ENCODE measurements around the gene FAM76B. TPM values are rescaled to one million over a fixed set of nuclear protein-coding genes. Genes with fewer than 3 reads are reported as not detected.

The FAM76B gene
- total and polyA plus RNA-seq, 3 experiments from 2014 or later, result 14.7 to 35.8 (median 33.9) TPM

- H3K4me3 ChIP-seq (ENCODE audit: low read length), result peak overlapping the region; percentile 97
- peak; percentile 36 to 72 (median 38) for DNase-seq
- POLR2A ChIA-PET, result interaction anchor here (0.6 to 3.6 kb wide), 6 partner anchors 178 to 818 kb away, joined by 3 to 50 read pairs (median 22); partner anchors contain the start of genes CCDC82, ENDOD1, JRKL and SESN3
Measured at GRCh38 chr11:95790933-95791708, 1.5 kb upstream of the FAM76B start.

GRCh38 chr11:95790123-95790932 is 746 bp upstream of the FAM76B start, which contains the start of gene CEP57:
TSS of gene CEP57 (plus strand) at chr11:95790498. CDS start at chr11:95790699, 201 bp downstream.
- Histone ChIP-seq H3K27ac (ENCODE audit: low read depth, low read length) (peak within 1 kb of the TSS; percentile 100), H3K36me3 (ENCODE audit: insufficient read depth, low read length) (peaks cover 12% of the 10 kb centered on the region), H3K4me3 (ENCODE audit: low read length) (peak within 1 kb of the TSS; percentile 97), H3K9me3 (ENCODE audit: low read length) (no peaks in the 10 kb centered on the region), H3K4me1 (ENCODE audit: insufficient read depth, low read length) (peaks cover 33% of the 10 kb centered on the region), H3K27me3 (ENCODE audit: insufficient read depth, low read length, poor library complexity, severe bottlenecking) (no peaks in the 10 kb centered on the region)
- POLR2A ChIA-PET, result interaction anchor here (1.0 to 3.6 kb wide), 9 partner anchors 10 to 817 kb away, joined by 3 to 50 read pairs (median 15); partner anchors contain the start of genes CCDC82, CWC15, ENDOD1 and JRKL
- CTCF ChIA-PET, result interaction anchor here (1.0 to 7.0 kb wide), 11 partner anchors 9 to 722 kb away, joined by 3 to 33 read pairs (median 4); partner anchors contain the start of genes MAML2 and SRSF8
- Mint-ChIP-seq H3K4me3 (peak within 1 kb of the TSS; percentile 98 to 100 (median 99)), H3K4me1 (peaks cover 52 to 76% (median 72%) of the 10 kb centered on the region in 3 donors), H3K27me3 (peaks cover 0 to 7% of the 10 kb centered on the region in 2 donors), H3K36me3 (peaks cover 0 to 56% (median 7%) of the 10 kb centered on the region in 3 donors), H3K27ac (peak within 1 kb of the TSS; percentile 100), H3K9me3 (no peaks in the 10 kb centered on the region)
- DNase-seq, result peak; percentile 85 to 96 (median 96)

More at GRCh38 chr11:95790933-95791708, 1.5 kb upstream of the FAM76B start:
- CTCF ChIA-PET, result interaction anchor here (1.0 to 7.0 kb wide), 9 partner anchors 9 to 723 kb away, joined by 3 to 33 read pairs (median 4); partner anchors contain the start of genes MAML2 and SRSF8
- Histone ChIP-seq H3K9me3 (ENCODE audit: low read length) (no peaks in the 10 kb centered on the region), H3K27me3 (ENCODE audit: insufficient read depth, low read length, poor library complexity, severe bottlenecking) (no peaks in the 10 kb centered on the region), H3K4me1 (ENCODE audit: insufficient read depth, low read length) (peaks cover 33% of the 10 kb centered on the region), H3K27ac (ENCODE audit: low read depth, low read length) (peak overlapping the region; percentile 100), H3K36me3 (ENCODE audit: insufficient read depth, low read length) (peaks cover 4% of the 10 kb centered on the region)
- H3K27ac Mint-ChIP-seq, result peak overlapping the region; percentile 100
- peaks cover 0 to 48% (median 2%) of the 10 kb centered on the region in 3 donors for H3K36me3 Mint-ChIP-seq
- peaks cover 0 to 7% of the 10 kb centered on the region in 2 donors for H3K27me3 Mint-ChIP-seq
- no peaks in the 10 kb centered on the region for H3K9me3 Mint-ChIP-seq
- peaks cover 51 to 76% (median 72%) of the 10 kb centered on the region in 3 donors for H3K4me1 Mint-ChIP-seq
- H3K4me3 Mint-ChIP-seq, result peak overlapping the region; percentile 98 to 100 (median 99)

GRCh38 chr11:95788921-95789505 is 569 bp downstream of the FAM76B start:
- H3K36me3 Mint-ChIP-seq, result peaks cover 1 to 64% (median 13%) of the 10 kb centered on the region in 3 donors
- peaks cover 33% of the 10 kb centered on the region for H3K4me1 ChIP-seq (ENCODE audit: insufficient read depth, low read length)
- H3K4me3 Mint-ChIP-seq, result peak overlapping the region; percentile 98 to 100 (median 99)
- H3K27ac Mint-ChIP-seq, result peak overlapping the region; percentile 91 to 100 (median 100)
- H3K36me3 ChIP-seq (ENCODE audit: insufficient read depth, low read length), result peaks cover 21% of the 10 kb centered on the region
- DNase-seq, result peak in 2 of 5 donors; percentile 7 to 15
- no peaks in the 10 kb centered on the region for H3K9me3 ChIP-seq (ENCODE audit: low read length)
- H3K27me3 Mint-ChIP-seq, result peaks cover 0 to 7% of the 10 kb centered on the region in 2 donors
- no peaks in the 10 kb centered on the region for H3K9me3 Mint-ChIP-seq
- peak overlapping the region; percentile 97 for H3K4me3 ChIP-seq (ENCODE audit: low read length)
- no peaks in the 10 kb centered on the region for H3K27me3 ChIP-seq (ENCODE audit: insufficient read depth, low read length, poor library complexity, severe bottlenecking)
- ChIA-PET CTCF (interaction anchor here (0.9 to 7.0 kb wide), 8 partner anchors 11 to 721 kb away, joined by 3 to 33 read pairs (median 4); partner anchors contain the start of genes MAML2 and SRSF8), POLR2A (interaction anchor here (0.8 to 3.6 kb wide), 10 partner anchors 8 to 864 kb away, joined by 3 to 50 read pairs (median 12); partner anchors contain the start of genes CCDC82, CWC15, ENDOD1 and JRKL)
- peaks cover 44 to 72% (median 69%) of the 10 kb centered on the region in 3 donors for H3K4me1 Mint-ChIP-seq
- H3K27ac ChIP-seq (ENCODE audit: low read depth, low read length), result peak overlapping the region; percentile 100

GRCh38 chr11:95780544-95780943 is 9.0 kb downstream of the FAM76B start:
- ChIA-PET CTCF (no interaction called here), POLR2A (interaction anchor here (0.9 to 1.3 kb wide), 2 partner anchors 8 to 9 kb away, joined by 3 to 4 read pairs; partner anchors contain the start of gene FAM76B)
- Histone ChIP-seq H3K4me1 (ENCODE audit: insufficient read depth, low read length) (no peaks in the 10 kb centered on the region), H3K9me3 (ENCODE audit: low read length) (no peaks in the 10 kb centered on the region), H3K36me3 (ENCODE audit: insufficient read depth, low read length) (peaks cover 64% of the 10 kb centered on the region), H3K4me3 (ENCODE audit: low read length) (no peak overlapping the region), H3K27me3 (ENCODE audit: insufficient read depth, low read length, poor library complexity, severe bottlenecking) (no peaks in the 10 kb centered on the region), H3K27ac (ENCODE audit: low read depth, low read length) (no peak overlapping the region)
- Mint-ChIP-seq H3K36me3 (peaks cover 6 to 88% (median 22%) of the 10 kb centered on the region in 3 donors), H3K27me3 (no peaks in the 10 kb centered on the region), H3K9me3 (no peaks in the 10 kb centered on the region), H3K4me3 (no peak overlapping the region), H3K27ac (peak overlapping the region in 1 of 8 donors; percentile 38), H3K4me1 (peaks cover 25 to 60% (median 59%) of the 10 kb centered on the region in 3 donors)
- no peak for DNase-seq

GRCh38 chr11:95778699-95779098 is 10.9 kb downstream of the FAM76B start:
- H3K27me3 ChIP-seq (ENCODE audit: insufficient read depth, low read length, poor library complexity, severe bottlenecking), result no peaks in the 10 kb centered on the region
- H3K36me3 ChIP-seq (ENCODE audit: insufficient read depth, low read length), result peaks cover 56% of the 10 kb centered on the region
- H3K4me3 ChIP-seq (ENCODE audit: low read length), result no peak overlapping the region
- H3K9me3 ChIP-seq (ENCODE audit: low read length), result no peaks in the 10 kb centered on the region
- CTCF ChIA-PET, result no interaction called here
- H3K27ac Mint-ChIP-seq, result no peak overlapping the region
- POLR2A ChIA-PET, result no interaction called here
- H3K27me3 Mint-ChIP-seq, result no peaks in the 10 kb centered on the region
- no peak overlapping the region for H3K4me3 Mint-ChIP-seq
- peaks cover 2 to 90% (median 18%) of the 10 kb centered on the region in 3 donors for H3K36me3 Mint-ChIP-seq
- H3K4me1 ChIP-seq (ENCODE audit: insufficient read depth, low read length), result no peaks in the 10 kb centered on the region
- peaks cover 18 to 45% (median 45%) of the 10 kb centered on the region in 3 donors for H3K4me1 Mint-ChIP-seq
- H3K27ac ChIP-seq (ENCODE audit: low read depth, low read length), result no peak overlapping the region
- no peak for DNase-seq
- H3K9me3 Mint-ChIP-seq, result no peaks in the 10 kb centered on the region

- no peaks in the 10 kb centered on the region for H3K9me3 Mint-ChIP-seq
- ChIA-PET POLR2A (no interaction called here), CTCF (no interaction called here)
- no peaks in the 10 kb centered on the region for H3K9me3 ChIP-seq (ENCODE audit: low read length)
- no peak for DNase-seq
- peaks cover 7 to 29% (median 27%) of the 10 kb centered on the region in 3 donors for H3K4me1 Mint-ChIP-seq
- H3K36me3 Mint-ChIP-seq, result peaks cover 0 to 88% (median 15%) of the 10 kb centered on the region in 3 donors
- peak overlapping the region in 3 of 8 donors; percentile 23 to 39 (median 38) for H3K27ac Mint-ChIP-seq
- no peak overlapping the region for H3K4me3 ChIP-seq (ENCODE audit: low read length)
- no peak overlapping the region for H3K4me3 Mint-ChIP-seq
- H3K27ac ChIP-seq (ENCODE audit: low read depth, low read length), result no peak overlapping the region
- H3K4me1 ChIP-seq (ENCODE audit: insufficient read depth, low read length), result no peaks in the 10 kb centered on the region
- peaks cover 41% of the 10 kb centered on the region for H3K36me3 ChIP-seq (ENCODE audit: insufficient read depth, low read length)
- no peaks in the 10 kb centered on the region for H3K27me3 Mint-ChIP-seq
- no peaks in the 10 kb centered on the region for H3K27me3 ChIP-seq (ENCODE audit: insufficient read depth, low read length, poor library complexity, severe bottlenecking)
Measured at GRCh38 chr11:95776859-95777258, 12.7 kb downstream of the FAM76B start.

GRCh38 chr11:95768521-95768920 is 21.1 kb downstream of the FAM76B start:
- no peaks in the 10 kb centered on the region for H3K27me3 ChIP-seq (ENCODE audit: insufficient read depth, low read length, poor library complexity, severe bottlenecking)
- H3K9me3 Mint-ChIP-seq, result no peaks in the 10 kb centered on the region
- no peak overlapping the region for H3K27ac ChIP-seq (ENCODE audit: low read depth, low read length)
- peaks cover 11% of the 10 kb centered on the region for H3K36me3 ChIP-seq (ENCODE audit: insufficient read depth, low read length)
- H3K27ac Mint-ChIP-seq, result peak overlapping the region in 2 of 8 donors; percentile 7 to 20
- no peak for DNase-seq
- peaks cover 4% of the 10 kb centered on the region for H3K4me1 ChIP-seq (ENCODE audit: insufficient read depth, low read length)
- H3K4me3 ChIP-seq (ENCODE audit: low read length), result no peak overlapping the region
- CTCF ChIA-PET, result interaction anchor here (0.8 to 2.0 kb wide), 4 partner anchors 10 to 1249 kb away, joined by 3 to 9 read pairs (median 4); no protein-coding TSS in a partner anchor
- H3K9me3 ChIP-seq (ENCODE audit: low read length), result no peaks in the 10 kb centered on the region
- peaks cover 0 to 34% (median 3%) of the 10 kb centered on the region in 3 donors for H3K36me3 Mint-ChIP-seq
- H3K27me3 Mint-ChIP-seq, result no peaks in the 10 kb centered on the region
- POLR2A ChIA-PET, result no interaction called here
- H3K4me3 Mint-ChIP-seq, result no peak overlapping the region
- no peaks in the 10 kb centered on the region for H3K4me1 Mint-ChIP-seq
